Muscle of arm (tissue), 12 donors: ENCODE results near the gene KCTD17. TPM values are rescaled to one million over a fixed set of nuclear protein-coding genes. Genes with fewer than 3 reads are reported as not detected.

Experiments
- DNase-seq: peaks from one replicate; pipeline ENCODE4 v3.0.0-alpha.2; 2013
- polyA plus RNA-seq, 12 donors: library from polyadenylated mRNA; unstranded; fragments of 120-200 nt; gene quantifications; one replicate each; pipeline ENCODE4 v1.2.1, GENCODE V29; 2013; ENCODE audit not compliant: insufficient read length in 12 of 12

Gene KCTD17
- polyA plus RNA-seq, 12 donors: 11.3 to 31.8 (median 15.1) TPM; not detected in 1

DNA sequence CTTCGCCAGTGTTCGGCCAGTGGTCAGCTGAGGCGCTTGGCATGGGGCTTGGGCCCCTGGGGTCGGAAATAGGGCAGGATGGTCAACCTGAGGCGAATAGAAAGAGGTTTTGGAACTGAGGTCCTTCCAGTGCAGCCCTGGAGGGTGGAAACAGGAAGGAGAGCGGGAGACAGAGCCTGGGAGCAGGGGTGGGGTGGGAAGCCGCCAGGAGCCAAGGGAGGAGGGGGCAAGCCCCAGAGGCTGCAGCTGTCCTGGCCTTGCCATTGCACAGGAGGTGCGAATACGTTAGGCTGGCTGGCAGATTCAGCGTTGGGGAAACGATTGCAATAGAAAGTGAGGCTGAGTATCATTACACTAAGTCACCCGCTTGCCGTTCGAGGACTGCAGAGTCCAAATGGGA is 13.9 kb upstream of the KCTD17 start:
- no peak for DNase-seq

DNA sequence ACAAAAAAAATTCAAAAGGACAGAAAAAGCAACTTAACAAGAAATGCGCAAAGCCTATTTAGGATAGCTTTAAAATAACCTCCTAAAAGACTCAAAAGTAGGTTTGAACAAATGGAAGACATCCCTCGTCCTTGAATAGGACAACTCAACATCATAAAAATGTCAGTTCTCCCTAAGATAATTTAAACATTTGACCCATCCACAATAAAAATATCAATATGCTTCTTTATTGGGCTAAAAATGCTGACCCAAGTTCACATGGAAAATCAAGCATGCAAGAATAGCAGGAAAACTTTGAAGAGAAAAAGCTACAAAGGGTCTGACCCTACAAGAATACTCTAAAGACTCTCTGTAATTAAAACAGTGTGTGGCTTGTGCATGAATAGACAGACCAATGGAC is 12.1 kb upstream of the KCTD17 start:
- DNase-seq: no peak

DNA sequence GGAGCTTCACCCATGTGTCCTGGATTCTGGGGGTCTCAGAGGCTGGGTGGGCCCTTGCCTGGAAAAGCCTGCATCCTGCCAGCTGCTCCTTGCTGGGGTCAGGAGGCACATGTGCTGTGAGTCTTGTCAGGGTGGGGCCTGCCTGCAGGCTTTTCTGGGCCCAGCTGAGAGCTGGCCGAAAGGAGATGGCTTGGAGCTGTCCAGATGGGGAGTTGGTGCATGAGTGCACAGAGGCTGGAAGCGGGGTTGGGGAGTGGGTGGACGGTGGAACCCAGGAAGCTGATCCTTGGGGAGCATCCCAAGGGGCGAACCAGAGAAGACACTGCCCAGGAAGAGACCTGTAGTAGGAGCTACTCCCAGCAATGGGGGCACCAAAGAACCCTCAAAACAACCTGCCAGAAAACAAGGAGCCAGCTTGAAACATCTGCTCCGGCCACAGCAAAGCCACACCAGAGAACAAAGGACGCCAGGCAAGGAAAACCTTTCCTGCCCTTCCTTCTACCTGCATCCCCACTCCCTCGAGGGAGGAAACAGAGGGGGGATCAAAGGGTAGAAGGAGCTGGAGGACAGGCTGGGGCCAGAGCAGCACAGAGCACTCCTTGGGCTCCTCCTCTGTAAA is 8.2 kb upstream of the KCTD17 start:
- no peak for DNase-seq

DNA sequence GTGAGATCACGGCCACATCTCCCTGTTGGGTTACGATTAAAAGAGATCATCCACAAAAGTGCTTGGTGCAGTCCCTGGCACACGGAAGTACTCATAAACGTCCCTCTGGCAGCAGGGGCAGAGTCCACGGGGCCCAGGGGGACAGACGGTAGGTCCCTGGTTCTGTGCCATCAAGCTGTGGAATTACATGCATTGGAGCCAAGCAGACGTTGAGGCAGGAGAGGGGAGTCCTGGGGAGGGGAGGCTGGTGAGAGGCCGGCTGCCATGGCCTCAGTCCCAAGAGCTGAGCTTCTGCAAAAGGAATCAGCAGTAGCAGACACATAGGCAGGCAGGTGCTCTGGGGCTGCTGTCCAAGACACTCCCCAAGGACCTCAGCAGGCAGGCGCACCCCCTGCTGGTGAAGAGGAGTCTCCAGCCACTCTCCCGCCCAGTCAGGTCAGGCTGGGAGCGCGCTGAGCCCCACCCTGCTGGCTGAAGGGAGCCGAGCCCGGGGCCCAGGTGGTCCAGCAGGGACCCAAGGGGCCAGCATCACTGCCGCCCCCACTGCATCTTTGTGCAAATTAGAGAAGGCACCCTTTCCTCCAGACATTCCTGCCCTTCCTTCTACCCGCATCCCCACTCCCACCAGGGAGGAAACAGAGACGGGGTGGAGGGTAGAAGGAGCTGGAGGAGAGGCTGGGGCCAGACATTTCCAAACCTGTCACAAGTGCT is 7.6 kb upstream of the KCTD17 start:
- no peak for DNase-seq

DNA sequence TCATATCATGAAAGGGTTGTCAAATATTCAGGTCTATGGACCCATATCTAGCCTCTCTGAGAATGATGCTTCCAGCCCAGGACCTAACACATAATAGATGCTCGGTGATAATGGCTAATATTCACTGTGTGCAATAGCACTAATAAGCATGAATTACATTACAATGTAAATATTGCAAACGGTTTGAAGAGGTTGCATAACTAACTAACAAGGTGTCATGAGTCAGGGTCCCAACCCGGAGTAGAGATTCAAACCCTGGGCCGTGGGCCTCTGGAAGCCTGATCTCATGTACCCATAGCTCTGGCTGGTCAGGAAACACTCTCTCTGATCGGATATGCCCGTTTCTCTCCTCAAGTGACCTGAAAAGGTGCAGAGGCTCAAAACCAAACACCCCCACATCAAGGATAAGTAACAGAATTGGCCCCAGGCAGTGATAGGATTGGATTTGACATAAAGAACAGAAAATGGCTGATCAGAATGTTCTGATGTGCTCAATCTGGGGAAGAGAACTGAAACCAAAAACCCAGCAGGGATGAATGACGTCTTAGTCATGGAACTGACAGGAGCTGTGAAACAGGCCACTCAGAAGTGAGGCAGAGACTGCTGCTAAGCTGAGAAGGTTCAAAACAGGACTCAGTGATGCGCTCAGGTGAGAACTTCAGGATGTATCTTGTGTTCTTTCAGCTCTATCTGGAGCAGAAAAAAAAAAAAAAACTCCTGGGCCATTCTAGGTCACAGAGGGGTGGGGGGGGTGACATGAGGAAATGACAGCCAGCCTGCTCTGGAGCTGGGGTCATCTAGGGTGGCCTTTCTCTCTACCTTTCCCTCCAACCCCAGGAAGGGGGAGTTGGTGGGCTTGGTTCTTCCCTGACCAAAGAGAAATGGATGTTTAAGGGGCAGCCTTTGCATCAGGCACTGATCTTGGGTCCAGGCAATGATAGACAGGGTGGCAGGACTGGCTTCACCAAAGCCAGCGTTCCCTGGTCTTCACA is 6.6 kb upstream of the KCTD17 start:
- no peak for DNase-seq

DNA sequence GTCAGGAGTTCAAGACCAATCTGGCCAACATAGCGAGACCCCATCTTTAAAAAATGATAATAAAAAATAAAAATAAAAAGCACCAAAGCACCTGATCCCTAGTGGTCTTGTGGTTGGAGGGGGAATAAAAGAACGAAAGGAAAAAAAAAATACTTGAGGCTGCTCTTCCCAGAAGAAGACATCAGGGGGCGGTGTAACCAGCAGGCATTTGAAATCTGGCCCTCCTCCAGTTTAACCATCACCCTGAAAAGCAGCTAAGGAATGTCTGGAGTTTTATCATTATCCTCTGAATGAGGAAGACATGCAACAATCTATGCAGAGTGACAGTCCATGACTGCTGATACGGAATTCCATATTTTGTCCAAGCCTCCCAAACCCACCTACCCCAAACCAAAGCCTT is 5.6 kb upstream of the KCTD17 start:
- no peak for DNase-seq

DNA sequence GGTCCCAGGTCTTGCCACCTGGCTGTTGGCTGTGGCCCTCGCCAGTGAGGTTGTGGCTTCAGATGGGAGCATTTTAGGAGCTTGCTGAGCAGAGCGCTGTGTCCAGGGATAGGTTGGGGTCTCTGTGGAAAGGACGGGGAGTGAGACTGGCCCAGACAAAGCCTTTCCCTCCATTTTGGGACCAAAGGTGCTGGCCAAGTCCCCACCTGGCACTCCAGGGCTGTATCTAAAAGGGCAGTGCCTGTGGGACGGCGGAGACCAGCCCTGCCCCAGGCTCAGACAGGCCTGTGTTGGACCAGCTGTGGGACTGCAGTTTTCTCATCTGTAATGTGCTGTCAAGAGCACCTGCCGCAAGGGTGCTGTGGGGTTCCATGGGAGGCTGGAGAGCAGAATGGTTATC is 5.0 kb upstream of the KCTD17 start:
- no peak for DNase-seq

DNA sequence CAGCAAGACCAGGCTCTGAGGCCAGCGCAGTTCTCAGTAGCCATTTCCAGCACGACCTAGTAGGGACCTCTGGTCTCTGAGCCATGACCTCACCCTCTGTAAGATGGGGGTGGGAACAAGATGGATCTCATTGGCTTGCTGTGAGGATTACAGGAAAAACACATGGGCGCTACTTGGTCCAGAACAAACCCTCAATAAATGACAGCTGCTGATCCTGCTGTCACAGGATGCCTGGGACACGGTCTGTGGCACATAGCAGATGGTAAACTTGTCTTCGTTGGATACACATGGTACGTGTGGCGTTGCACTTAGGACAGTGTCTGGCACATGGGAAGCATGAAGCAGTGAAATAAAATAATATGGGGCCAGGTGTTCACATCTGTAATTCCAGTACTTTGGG is 4.5 kb upstream of the KCTD17 start:
- no peak for DNase-seq

DNA sequence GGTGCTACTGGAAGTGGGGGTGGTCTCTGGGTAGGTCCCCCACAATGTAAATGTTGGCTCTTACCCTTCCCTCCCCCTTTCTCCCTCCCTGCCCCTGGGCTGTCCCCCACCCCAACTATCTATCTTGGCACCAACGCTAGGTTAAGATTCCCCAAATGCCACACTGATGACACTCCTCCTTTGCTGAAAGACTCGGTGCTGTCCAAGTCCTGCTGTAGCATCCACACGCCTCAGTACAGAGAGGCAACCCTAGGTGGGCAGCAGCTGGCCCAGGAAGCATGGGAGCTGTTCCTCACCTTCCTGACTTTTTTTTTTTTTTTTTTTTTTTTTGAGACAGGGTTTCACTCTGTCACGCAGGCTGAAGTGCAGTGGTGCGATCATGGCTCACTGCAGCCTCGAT is 3.4 kb upstream of the KCTD17 start:
- no peak for DNase-seq

DNA sequence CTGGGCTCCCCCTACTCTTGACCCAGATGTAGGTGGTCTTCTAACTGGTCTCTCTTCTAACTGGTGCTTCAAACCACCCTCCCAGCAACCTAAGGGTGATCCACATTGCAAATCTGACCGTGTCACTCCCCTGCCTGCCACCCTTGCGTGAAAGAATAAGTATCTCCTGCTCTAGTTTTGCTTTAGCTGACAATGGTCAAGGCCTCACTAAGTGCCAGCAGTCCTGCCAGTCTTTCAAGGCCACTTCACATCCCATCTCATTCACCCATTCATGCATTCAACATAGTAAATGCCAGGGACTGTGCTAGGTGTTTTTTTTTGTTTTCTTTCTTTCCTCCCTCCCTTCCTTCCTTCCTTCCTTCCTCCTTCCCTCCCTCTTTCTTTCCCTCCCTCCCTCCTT is 2.3 kb upstream of the KCTD17 start:
- no peak for DNase-seq

DNA sequence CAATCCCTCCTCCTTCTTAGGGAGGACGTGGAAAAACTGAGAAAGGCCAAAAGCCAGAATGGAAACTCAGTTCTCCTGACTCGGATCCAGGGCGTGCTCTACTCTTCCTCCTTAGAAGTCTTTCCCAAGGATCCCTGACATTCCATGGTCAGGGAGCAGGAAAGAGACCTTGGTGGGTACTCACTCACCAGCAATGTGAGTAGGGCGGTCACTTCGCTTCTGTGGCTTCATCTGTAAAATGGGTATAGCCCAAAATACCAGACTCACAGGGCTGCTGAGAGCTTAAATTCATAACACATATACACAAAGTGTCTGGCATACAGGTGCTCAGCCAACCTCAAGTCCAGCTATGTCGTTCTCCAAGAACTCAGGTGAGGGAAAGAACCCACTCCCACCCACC is 629 bp upstream of the KCTD17 start:
- DNase-seq: no peak

DNA sequence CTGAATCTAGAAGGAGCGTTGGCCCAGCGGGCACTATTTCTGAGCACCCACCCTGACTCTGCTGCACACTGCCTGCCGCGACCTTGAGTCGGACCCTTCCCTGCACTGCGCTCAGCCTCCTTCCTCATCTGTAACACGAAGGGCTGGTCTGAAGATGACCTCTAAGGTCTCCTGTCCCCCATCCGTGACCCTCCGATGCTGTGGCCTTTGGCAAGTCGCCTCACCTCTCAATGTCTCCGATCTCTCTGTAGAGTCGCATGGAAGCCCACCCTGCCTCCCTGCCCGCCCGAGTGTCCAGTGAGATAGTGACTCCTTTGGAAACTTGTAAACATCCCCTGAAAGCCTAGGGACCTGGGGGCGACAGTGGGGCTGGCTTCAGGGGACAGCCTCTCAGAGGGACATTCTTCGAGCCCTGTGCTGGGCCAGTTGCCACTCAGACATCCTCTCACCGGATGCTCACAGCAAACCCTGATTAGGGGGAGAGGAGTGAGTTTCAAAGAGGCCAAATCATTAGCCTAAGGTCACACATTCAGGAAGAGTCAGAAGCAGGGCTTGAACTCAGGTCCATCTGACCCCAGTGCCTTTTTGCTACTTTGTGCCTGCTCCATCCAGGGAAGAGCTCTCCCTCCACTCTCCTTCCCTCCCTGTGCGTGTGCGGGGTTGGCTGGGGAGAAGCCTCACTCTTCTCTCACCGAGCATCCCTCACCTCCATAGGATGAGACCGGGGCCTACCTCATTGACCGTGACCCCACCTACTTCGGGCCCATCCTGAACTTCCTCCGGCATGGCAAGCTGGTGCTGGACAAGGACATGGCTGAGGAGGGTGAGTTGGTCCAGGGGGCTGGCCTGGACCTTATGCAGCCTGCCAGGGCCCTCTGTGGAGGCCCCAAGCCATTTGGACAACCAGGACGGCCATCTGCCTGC is 1.1 kb downstream of the KCTD17 start:
- no peak for DNase-seq

DNA sequence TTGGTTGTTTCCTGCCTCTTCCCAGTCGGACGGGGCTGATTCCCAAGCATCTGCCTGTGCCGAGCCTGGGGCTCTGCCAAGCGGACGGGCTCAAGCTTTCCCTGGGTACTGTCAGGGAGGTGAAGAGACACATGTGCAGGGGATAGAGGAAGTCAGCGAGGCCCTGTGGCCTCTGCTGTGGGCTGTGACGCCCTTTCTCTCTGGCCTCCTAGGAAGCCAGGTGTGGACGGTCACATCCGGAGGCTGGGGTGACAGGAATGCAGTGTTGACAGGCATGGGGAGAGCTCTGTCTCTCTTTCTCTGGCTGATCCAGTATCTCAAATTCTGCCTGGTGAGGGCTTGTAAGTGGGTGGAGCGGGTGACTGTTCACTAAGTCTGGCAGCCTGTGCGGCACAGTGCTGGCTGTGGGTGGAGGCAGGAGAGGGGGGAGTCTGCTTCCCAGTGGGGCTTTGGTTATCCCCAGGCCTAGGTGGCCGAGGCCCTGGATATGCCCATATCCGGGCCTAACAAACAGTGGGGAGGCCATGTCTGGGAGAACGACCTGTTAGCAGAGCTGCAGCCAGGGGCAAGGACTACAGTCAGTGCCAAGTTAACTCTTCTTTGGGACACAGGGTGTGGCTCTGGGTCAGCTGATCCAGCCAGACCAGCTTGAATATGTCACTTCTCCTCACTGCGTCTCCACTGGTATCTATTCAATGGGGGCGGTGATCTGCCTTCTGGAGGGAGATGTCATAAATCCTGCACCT is 1.9 kb downstream of the KCTD17 start:
- DNase-seq: no peak

DNA sequence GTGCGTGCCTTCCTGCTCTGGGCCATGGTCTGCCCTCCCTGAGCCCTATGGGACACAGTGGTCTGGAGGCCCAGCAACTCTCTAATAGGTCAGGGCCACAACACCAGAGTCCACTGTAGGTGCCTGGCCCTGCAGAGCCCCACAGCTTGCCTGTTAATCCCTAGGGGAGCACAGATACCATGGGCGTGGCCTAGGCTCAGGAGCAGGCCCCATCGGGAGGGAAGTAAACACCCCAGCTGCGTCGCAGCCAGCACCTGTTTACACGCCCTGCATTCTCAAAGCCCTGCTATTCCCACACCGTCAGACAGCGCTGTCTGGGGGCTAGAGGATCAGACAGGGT is 2.5 kb downstream of the KCTD17 start:
- no peak for DNase-seq

DNA sequence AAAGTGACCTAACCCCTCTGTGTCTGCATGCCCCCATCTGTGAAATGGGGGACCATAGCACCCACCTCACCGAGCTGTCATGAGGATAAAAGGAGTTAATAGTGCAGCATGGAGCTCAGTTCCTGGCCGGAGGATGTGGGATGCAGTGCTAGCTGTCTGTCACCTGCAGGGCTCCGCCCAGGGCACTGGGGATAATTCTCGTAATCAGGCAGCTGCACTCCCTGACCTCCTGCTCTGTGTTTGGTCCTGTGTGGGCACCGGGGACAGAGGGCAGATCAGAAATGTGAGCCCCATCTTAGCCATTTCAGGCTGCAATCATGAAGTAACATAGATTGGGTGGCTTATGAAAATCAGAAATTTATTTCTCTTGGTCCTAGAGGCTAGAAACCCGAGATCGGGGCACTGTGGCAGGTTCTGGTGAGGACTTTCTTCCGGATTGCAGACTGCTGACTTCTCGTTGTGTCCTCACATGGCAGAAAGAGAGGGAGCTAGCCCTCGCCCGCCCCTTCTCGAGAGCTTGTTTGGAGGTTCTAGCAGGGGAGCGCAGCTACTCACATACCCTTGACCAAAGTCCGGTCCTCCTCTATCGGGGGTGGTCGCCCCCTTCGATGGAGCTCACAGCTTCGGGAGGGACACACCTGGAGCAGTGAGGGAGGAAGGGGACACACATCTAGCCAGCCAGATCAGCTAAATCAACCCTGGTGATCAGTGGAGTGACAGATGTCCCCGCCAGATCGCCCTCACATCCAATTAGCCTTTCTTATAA is 3.2 kb downstream of the KCTD17 start:
- no peak for DNase-seq

DNA sequence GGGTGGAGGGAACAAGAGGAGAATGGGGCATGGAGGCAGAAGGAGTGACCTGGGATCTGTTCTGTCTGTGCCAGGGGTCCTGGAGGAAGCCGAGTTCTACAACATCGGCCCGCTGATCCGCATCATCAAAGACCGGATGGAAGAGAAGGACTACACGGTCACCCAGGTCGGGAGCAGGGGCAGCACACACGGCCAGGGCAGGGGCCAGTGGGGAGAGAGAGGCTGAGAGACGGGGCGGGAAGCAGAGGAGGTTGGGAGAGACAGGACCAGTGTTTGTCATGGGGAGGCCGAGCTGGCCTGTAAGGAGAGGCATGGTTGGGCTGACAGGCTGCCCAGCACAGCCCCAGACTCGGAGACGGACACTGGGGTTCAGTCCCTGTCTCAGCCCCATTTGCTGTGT is 4.7 kb downstream of the KCTD17 start:
- DNase-seq: no peak

DNA sequence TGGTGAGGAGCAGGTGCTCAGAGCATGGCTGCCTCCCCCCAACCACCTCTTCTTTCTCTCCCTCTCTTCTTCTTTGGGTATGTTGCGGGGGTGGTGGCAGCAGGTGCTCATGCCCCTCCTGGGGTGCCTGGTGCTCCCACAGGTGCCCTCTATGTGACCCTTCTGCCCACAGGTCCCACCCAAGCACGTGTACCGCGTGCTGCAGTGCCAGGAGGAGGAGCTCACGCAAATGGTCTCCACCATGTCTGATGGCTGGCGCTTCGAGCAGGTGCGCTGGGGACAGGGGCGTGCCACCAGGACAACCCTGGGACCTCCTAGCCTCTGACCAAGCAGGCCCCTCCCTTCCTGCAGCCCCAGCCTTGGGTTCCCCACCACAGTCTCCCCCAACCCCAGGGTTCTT is 5.7 kb downstream of the KCTD17 start:
- no peak for DNase-seq

DNA sequence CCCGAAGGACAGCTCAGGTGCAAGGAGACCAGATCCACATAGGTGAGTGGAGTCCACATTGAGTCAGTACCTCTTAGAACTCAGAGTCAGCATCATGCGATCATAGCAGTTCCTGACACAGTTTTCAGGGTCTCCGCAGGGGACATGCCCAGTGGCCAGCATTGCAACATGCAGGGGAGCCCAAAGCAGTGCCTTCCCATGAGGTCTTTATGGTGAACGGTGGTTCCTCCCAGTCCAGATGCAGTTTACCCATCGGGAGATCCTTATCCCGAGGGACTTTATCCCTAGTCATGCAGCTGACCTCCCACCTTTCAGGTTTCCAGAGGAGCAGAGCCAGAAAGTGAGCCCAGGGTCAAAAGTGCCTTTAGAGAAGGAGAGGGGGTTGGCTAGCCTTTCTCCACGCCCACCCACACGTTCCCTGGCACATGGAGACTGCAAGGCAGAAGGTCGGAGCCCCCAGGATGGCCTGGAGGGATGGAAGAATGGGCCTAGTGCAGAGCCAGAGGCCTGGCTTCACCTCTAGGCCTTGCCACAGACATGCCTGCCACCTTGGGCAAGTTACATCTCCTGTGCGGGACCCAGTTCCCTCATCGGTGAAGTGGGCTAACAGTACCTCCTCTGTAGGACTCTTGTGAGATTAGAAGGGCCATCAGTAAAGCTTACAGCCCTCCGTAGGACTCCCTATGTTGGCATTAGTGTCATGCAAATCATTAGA is 6.4 kb downstream of the KCTD17 start:
- no peak for DNase-seq

DNA sequence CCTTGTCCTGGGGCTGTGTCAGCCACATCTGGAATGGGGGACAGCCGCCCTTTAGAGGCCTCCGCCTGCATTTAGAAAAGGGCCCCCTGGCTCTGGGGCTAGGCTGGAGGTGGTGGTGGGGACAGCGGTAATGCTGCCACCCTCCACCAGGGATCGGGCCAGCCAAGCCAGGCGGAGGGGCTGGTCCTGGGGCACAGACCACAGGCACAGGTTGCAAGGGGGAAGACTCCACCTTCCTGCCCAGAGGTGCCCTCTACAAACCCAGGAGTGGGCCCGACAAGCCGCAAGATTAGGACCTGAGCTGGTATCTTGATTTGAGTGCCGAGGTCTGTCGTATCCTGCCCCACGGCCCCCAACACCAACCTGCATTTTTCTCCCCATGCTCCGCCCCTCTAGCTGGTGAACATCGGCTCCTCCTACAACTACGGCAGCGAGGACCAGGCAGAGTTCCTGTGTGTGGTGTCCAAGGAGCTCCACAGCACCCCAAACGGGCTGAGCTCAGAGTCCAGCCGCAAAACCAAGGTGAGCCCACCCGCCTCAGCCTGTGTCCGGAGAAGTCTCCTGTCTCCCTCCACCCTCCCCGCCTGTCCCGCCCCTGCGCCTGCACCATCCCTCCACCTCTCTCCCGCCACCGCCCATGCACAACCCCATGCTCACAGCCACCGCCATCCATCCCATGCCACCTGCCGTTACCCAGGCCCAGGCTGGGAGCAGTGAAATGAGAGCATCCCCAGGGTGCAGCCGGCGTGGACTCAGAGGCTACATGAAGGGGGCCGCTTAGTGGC is 7.6 kb downstream of the KCTD17 start:
- DNase-seq: no peak
